ENCODE results near the gene ARID1A. TPM values are rescaled to one million over a fixed set of nuclear protein-coding genes. Genes with fewer than 3 reads are reported as not detected.
A peak's percentile ranks its signal among the peaks of the same experiment; 100 is the strongest.

ARID1A gene
- polyA plus RNA-seq, 1 donor (not counting 4 experiments of a cell fraction or from before 2014, with no cell fraction given): 10.2 TPM

DNA sequence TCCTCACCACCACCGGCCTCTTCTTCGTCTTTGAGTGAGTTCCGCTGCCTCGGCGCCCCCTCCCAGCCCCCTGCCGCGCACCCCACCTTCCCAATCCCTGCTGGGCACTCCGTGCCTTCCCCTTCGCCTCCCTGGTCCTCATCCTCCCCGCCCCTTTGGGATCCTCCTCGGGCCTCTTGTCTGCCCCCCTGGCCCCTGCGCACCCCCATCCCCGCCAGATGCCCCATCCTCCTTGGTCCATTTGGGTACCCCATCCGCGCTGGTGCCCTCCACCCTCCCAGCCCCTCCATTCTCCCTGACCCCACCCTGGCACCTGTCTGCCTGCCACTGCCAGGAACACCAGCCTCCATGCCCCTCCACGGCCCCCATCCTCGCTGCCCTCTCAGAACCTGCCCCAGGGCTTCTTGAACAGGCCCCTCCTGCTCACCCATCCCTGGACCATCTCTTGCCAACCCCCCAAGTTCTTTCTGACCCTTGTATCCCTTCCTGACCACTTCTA is 131.3 kb downstream of the ARID1A start:
- dilution Hi-C loops (cut with MboI; ENCODE audit: extremely low pct_ligation_motif_present, low sequenced_read_pairs): no loop called here

GRCh38 chr1:26827663-26828062 is 131.8 kb downstream of the ARID1A start:
- H4K20me1 ChIP-seq (ENCODE audit: control insufficient read depth, extremely low read depth, insufficient read depth, low read length): no peaks in the 10 kb centered on the region
- H3K4me3 ChIP-seq (ENCODE audit: control insufficient read depth in 2 of 3, extremely low read depth in 1 of 3, insufficient read depth in 2 of 3, low read depth in 1 of 3, low read length in 3 of 3): peak overlapping the region; percentile 53 to 71 (median 64)
- peaks cover 43% of the 10 kb centered on the region for H3K79me2 ChIP-seq (ENCODE audit: control insufficient read depth, insufficient read depth, low read length)
- dilution Hi-C loops (cut with MboI; ENCODE audit: extremely low pct_ligation_motif_present, low sequenced_read_pairs): no loop called here
- no peak for FAIRE-seq
- H3K36me3 ChIP-seq (ENCODE audit: control insufficient read depth in 2 of 2, extremely low read depth in 1 of 2, insufficient read depth in 2 of 2, low read length in 2 of 2): peaks cover 4 to 21% of the 10 kb centered on the region in 2 experiments
- no peak overlapping the region for H2AFZ ChIP-seq (ENCODE audit: control insufficient read depth, low read length)
- peaks cover 30% of the 10 kb centered on the region for H3K4me1 ChIP-seq (ENCODE audit: control insufficient read depth, extremely low read depth, insufficient read depth, low read length)
- peak overlapping the region; percentile 41 for H3K9ac ChIP-seq (ENCODE audit: control insufficient read depth, extremely low read depth, insufficient read depth, low read length)
- no peaks in the 10 kb centered on the region for H3K9me3 ChIP-seq (ENCODE audit: control insufficient read depth, low read depth, low read length)
- no peak for TF ChIP-seq EZH2 (IDR thresholded peaks at IDR 0.05; ENCODE audit: low read length)
- TF ChIP-seq, protein P1, sequence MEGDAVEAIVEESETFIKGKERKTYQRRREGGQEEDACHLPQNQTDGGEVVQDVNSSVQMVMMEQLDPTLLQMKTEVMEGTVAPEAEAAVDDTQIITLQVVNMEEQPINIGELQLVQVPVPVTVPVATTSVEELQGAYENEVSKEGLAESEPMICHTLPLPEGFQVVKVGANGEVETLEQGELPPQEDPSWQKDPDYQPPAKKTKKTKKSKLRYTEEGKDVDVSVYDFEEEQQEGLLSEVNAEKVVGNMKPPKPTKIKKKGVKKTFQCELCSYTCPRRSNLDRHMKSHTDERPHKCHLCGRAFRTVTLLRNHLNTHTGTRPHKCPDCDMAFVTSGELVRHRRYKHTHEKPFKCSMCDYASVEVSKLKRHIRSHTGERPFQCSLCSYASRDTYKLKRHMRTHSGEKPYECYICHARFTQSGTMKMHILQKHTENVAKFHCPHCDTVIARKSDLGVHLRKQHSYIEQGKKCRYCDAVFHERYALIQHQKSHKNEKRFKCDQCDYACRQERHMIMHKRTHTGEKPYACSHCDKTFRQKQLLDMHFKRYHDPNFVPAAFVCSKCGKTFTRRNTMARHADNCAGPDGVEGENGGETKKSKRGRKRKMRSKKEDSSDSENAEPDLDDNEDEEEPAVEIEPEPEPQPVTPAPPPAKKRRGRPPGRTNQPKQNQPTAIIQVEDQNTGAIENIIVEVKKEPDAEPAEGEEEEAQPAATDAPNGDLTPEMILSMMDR (optimal IDR thresholded peaks at IDR 0.05 in 1 of 3, IDR thresholded peaks at IDR 0.05 in 1 of 3, conservative IDR thresholded peaks at IDR 0.05 in 1 of 3; ENCODE audit: extremely low read depth in 1 of 3, insufficient read depth in 2 of 3, low read length in 3 of 3): no peak
- peak overlapping the region; percentile 84 for H3K4me2 ChIP-seq (ENCODE audit: control insufficient read depth, extremely low read depth, insufficient read depth, low read depth, low read length)
- no peak overlapping the region for H3K27ac ChIP-seq (ENCODE audit: control insufficient read depth, insufficient read depth, low read length)
- DNase-seq (ENCODE audit: low read depth, low spot score): no peak
- peaks cover 4% of the 10 kb centered on the region for H3K9me1 ChIP-seq (ENCODE audit: control insufficient read depth, extremely low read depth, insufficient read depth, low read length)
- H3K27me3 ChIP-seq (ENCODE audit: control insufficient read depth, extremely low read depth, insufficient read depth, low read length): no peaks in the 10 kb centered on the region

More for the DNA sequence above, 131.3 kb downstream of the ARID1A start:
- Histone ChIP-seq H3K9ac (ENCODE audit: control insufficient read depth, extremely low read depth, insufficient read depth, low read length) (peak overlapping the region; percentile 41), H3K27ac (ENCODE audit: control insufficient read depth, insufficient read depth, low read length) (no peak overlapping the region), H3K9me3 (ENCODE audit: control insufficient read depth, low read depth, low read length) (no peaks in the 10 kb centered on the region), H3K36me3 (ENCODE audit: control insufficient read depth in 2 of 2, extremely low read depth in 1 of 2, insufficient read depth in 2 of 2, low read length in 2 of 2) (peaks cover 3 to 21% of the 10 kb centered on the region in 2 experiments), H3K9me1 (ENCODE audit: control insufficient read depth, extremely low read depth, insufficient read depth, low read length) (peaks cover 4% of the 10 kb centered on the region), H3K27me3 (ENCODE audit: control insufficient read depth, extremely low read depth, insufficient read depth, low read length) (no peaks in the 10 kb centered on the region), H2AFZ (ENCODE audit: control insufficient read depth, low read length) (peak overlapping the region; percentile 3), H3K4me3 (ENCODE audit: control insufficient read depth in 2 of 3, extremely low read depth in 1 of 3, insufficient read depth in 2 of 3, low read depth in 1 of 3, low read length in 3 of 3) (peak overlapping the region; percentile 53 to 71 (median 64)), H3K4me1 (ENCODE audit: control insufficient read depth, extremely low read depth, insufficient read depth, low read length) (peaks cover 30% of the 10 kb centered on the region), H3K79me2 (ENCODE audit: control insufficient read depth, insufficient read depth, low read length) (peaks cover 43% of the 10 kb centered on the region), H4K20me1 (ENCODE audit: control insufficient read depth, extremely low read depth, insufficient read depth, low read length) (no peaks in the 10 kb centered on the region), H3K4me2 (ENCODE audit: control insufficient read depth, extremely low read depth, insufficient read depth, low read depth, low read length) (peak overlapping the region; percentile 84)
- DNase-seq (ENCODE audit: low read depth, low spot score) (no peak), FAIRE-seq (no peak)
- no peak for TF ChIP-seq EZH2 (IDR thresholded peaks at IDR 0.05; ENCODE audit: low read length)
- TF ChIP-seq, protein P1 (optimal IDR thresholded peaks at IDR 0.05 in 1 of 3, IDR thresholded peaks at IDR 0.05 in 1 of 3, conservative IDR thresholded peaks at IDR 0.05 in 1 of 3; ENCODE audit: extremely low read depth in 1 of 3, insufficient read depth in 2 of 3, low read length in 3 of 3): no peak

Data from keratinocyte (primary cell).